Mucosa of gallbladder (tissue), 1 donor: ENCODE results near the gene PHOSPHO2. TPM values are rescaled to one million over a fixed set of nuclear protein-coding genes. Genes with fewer than 3 reads are reported as not detected.
A peak's percentile ranks its signal among the peaks of the same experiment; 100 is the strongest.

Experiments
- DNase-seq: peaks from one replicate; pipeline ENCODE4 v3.0.0-alpha.2; 2020; ENCODE audit warnings: low spot score
- total RNA-seq: library from RNA; stranded (reverse); gene quantifications from one replicate; pipeline ENCODE4 v1.2.1, GENCODE V29; 2021
- donor health status: DM: no; HTN: no; CAD: no.

The PHOSPHO2 gene, protein sequence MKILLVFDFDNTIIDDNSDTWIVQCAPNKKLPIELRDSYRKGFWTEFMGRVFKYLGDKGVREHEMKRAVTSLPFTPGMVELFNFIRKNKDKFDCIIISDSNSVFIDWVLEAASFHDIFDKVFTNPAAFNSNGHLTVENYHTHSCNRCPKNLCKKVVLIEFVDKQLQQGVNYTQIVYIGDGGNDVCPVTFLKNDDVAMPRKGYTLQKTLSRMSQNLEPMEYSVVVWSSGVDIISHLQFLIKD
- 9.6 TPM for total RNA-seq

DNA sequence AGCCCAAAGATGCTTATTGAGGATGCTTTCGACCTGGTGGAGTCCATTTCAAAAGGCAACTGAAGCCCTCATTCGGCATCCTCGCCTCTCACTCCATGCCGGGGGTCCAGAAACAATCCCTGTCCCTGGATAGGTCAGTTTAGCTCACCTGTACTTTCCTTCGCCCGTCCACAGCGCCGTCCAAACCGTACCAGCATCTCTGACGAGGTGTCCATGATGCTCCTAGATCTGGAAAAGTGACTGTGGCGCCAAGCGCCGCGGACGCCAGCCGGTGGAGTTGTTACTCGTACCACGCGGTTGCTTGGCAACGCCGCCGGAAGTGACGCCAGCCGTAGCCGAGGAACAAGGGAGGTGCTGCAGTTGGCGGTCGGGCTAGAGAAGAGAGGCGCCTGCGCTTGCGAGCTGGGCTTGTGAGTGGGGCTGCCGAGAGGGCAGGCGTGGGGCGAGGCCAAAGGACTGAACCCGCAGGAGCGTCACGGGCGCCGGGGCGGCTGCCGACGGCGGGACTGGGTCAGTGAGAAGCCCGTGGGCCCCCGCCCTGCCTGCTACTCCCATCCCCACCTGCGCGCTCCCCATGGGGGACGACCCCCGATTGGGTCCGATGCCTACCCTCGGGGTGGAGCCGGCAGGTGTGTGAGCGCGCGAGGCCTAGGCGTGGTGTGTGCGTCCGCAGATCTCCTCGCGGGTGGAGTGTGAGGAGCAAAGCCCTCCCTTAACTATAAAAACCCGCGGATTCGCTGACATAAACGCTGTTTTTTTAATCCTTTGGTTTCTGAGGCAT lies at the start of gene PHOSPHO2, which contains the start of gene CFAP210:
Gene PHOSPHO2, plus strand, starts transcription at position 357 of the 781 bp plus-strand sequence. CDS start 6,503 bp downstream, outside the sequence.
Gene CFAP210, minus strand, starts transcription at position 293 of the 781 bp plus-strand sequence. Its CDS starts 78 bp downstream, at position 215.
- DNase-seq: peak; percentile 99

DNA sequence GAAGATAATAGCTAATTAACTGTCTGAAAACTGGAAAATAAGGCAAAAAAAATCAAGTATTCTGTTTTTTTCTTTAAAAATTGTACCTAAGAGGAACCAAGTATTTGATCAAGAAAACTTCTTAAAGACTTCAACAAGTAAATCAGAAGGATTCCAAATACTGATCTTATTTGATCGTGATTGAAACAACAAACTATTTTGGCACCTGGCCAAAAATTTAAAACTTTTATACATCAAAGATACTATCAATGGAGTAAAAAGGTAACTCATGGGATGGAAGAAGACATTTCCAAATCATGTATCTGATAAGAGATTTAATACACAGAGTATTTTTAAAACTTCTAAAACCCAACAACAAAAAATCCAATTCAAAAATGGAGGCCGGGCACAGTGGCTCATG lies 46.8 kb upstream of the PHOSPHO2 start:
- DNase-seq: no peak

DNA sequence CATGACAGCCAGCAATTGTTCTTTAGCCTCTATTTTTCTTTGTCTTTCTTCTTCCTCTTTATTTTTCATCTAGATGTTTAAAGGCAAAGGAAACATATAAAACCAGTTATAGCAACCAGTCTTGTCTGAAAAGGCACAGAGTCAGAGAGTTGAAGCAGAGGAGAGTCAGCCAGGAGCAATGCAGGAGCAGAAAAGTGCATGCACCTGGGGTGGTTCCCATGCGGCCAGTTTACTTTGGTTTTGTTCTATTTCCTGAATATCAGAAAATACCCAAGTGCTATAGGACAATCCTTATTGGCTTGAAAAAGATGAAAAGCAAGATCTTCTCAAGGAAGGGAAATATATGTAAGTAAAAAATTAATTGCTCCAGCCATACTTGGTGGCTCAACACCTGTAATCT lies 45.0 kb upstream of the PHOSPHO2 start:
- DNase-seq: no peak

DNA sequence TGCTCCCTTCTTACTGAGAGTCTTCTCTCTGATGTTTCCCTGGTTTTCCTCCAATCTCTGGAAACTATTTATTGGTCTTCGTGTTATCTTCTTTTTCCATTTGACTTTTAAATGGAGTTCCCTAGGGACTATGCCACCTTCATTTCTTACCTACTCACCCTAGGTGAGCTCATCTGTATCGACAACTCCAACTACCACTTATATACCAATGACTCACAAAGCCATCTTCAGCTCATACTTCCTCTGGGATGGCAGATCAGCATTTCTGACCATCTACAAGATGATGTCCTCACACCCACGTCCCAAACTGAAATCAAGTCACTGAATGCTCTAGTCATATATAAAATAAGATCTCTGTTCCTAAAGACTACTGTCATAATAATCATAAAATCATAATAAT lies 40.6 kb upstream of the PHOSPHO2 start:
- no peak for DNase-seq

DNA sequence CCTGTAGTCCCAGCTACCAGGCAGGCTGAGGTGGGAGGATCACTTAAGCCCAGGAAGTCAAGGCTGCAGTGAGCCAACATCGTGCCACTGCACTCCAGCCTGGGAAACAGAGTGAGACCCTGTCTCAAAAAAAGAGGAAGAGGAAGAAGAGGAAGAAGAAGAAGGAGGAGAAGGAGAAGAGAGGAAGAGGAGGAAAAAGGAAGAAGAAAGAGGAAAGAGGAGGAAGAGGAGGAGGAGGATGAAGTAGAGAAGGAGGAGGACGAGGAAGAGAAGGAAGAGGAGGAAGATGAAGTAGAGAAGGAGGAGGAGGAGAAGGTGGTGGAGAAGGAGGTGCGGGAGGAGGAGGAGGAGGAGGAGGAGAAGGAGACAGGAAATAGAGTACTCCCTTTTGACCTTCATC lies 38.1 kb upstream of the PHOSPHO2 start:
- DNase-seq: no peak

DNA sequence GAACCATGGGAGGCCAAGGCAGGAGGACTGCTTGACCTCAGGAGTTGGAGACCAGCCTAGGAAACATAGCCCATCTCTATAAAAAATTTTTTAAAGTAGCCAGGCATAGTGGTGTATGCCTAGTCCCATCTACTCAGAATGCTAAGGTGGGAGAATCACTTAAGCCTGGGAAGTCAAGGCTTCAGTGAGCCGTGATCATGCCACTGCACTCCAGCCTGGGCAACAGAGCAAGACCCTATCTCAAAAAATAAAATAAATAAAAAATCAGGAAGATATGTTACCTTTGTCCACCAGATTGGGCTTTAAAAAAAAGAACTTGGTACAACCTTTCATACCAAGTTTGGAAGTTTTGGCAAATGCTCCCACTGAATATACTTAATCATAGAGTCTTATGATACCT lies 35.4 kb upstream of the PHOSPHO2 start:
- no peak for DNase-seq

DNA sequence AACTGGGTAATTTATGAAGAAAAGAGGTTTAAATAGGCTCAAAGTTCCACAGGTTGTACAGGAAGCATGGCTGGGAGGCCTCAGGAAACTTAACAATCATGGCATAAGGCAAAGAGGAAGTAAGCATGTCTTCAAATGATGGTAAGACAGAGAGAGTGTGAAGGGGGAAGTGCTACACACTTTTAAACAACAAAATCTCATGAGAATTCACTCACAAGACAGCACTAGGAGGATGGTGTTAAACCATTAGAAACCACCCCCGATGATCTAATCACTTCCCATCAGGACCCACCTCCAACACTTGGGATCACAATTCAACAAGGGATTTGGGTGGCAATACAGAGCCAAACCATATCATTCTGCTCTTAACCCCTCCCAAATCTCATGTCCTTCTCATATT lies 34.9 kb upstream of the PHOSPHO2 start:
- no peak for DNase-seq

DNA sequence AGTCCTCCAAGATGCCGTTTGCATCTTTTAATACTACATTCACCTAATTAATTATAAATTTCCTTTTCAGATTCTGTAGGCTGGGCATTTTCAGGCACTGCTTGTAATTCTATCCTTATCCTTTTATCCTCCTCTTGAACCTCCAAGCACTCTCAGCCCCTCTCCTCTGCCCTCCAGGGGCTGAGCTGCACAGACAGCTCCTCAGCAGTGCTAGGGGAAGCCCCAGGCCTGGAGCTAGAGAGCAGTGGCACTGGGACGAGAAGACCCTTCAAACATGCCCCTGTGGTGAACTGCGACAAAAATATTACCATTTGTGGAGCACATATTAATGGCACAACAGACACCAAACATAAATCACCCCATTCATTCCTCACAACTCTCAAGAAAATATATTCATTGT lies 33.0 kb upstream of the PHOSPHO2 start:
- no peak for DNase-seq

DNA sequence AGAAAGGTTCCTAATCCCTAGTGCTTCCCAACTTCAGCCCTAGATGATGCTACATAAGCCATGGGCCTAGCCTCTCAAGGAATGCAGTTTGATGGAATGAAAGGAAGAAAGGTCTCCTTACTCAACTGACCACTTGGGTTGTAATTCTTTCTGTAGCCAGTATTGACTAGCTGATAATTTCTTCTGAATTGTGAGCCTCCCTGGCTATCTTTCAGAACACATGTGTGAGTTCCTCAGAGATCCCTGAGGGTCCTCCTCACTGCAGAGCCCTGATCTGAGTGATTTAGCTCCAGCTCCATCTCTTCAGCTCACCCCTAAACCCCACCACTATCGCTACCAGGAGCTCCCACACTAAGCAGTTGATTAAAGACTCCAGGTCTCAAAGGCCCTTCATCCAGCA lies 31.5 kb upstream of the PHOSPHO2 start:
- DNase-seq: no peak

DNA sequence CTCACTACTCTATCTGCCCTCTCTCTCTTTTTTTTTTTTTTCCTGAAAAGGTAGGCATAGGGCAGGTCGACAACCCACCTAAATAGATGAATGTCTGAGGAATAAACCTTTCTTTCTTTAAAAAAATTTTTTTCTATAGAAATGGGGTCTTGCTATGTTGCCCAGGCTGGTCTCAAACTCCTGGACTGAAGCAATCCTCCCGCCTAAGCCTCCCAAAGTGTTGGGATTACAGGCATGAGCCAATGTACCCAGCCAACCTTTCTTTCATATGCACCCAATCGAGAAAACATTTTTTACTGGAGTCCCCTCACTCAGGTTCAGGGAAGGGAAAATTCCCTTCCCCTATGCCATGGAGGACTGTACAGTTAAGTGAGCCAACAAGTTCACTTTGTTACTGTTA lies 31.0 kb upstream of the PHOSPHO2 start:
- DNase-seq: no peak

DNA sequence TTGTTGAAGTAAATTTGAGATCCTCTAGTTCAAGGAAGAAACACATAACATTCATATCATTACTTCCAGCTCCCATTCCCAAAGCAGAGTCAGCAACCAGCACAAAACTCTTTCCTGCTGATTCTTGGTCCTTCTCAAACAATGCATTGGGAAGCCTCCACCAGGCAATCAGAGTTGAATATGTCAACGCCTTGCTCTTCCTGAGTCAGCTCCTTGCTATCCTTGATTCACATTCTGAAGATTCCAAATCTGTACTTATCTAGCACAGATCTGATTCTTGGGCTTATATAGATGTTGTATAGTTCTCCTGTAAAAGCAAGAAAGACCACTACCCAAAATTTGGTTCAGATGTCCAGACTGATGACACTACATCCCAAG lies 29.7 kb upstream of the PHOSPHO2 start:
- no peak for DNase-seq

DNA sequence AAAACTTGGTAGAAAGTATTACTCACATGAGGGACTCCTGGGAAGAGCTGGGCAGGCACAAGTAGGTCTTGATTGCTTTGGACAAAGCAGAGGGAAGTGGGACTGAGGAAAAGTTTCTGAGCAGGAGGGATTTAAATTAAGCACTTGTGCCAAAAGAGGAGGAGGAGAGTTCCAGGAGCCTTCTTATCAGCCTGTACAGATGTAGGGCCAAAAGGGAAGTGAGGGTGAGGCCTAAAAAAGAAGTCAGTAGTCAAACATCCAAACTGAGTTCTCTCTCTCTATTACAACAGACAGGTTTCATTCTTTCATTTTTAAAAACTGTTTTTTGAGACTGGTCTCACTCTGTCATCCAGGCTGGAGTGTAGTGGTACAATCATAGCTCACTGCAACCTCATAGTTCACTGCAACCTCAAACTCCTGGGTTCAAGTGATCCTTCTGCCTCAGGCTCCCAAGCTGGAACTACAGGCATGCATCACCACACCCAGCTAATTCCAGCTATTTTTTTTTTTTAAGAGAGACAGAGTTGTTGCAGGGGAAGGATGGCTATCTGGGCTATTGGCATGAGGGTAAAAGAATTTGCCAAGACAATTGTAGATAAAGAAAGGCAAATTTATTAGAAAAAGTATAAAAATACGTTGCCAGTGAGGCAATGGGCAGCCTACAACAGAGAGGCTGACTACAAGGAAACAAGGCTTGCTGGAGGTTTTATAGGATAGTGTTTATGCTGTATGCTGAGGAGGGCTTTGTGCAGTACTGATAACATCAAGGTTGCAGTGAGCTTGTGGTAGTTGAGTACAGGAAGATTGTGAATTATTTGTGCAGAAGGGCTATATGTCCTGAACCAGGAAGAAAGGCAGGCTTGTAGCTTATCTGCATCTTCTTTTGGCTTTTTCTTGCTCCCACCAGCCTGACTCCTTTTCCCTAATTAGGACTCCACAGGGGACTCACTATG lies 29.0 kb upstream of the PHOSPHO2 start:
- no peak for DNase-seq

DNA sequence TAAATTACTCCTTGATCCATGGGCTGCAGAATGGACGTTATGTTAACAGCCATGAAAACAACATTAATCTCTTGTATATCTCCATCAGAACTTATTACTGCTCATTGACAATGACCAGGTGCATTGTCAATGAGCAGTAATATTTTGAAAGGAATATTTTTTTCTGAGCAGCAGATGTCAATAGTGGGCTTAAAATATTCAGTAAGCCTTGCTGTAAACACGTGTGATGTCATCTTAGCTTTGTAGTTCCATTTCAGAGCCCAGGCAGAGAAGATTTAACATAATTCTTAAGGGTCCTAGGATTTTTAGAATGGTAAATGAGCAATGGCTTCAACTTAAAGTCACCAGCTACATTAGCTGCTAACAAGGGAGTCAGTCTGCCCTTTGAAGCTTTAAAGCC lies 26.7 kb upstream of the PHOSPHO2 start:
- no peak for DNase-seq

DNA sequence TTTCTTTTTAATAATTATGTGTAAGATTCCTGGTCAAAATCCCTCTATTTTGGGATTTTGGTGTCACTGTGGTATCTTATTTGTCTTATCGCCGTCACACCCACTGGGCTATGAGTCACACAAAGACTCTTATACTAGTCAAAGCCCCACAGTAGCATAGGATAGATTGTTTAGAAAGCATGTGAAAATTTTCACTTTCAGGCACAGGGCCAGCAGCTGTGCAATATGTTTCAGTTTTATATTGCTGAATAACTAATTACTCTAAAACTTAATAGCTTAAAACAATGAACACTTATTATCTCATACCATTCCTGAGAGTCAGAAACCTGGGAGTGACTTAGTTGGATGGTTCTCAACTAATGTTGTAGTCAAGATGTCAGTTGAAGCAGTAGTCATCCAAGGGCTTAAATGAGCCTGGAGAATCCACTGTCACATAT lies 24.0 kb upstream of the PHOSPHO2 start:
- no peak for DNase-seq

DNA sequence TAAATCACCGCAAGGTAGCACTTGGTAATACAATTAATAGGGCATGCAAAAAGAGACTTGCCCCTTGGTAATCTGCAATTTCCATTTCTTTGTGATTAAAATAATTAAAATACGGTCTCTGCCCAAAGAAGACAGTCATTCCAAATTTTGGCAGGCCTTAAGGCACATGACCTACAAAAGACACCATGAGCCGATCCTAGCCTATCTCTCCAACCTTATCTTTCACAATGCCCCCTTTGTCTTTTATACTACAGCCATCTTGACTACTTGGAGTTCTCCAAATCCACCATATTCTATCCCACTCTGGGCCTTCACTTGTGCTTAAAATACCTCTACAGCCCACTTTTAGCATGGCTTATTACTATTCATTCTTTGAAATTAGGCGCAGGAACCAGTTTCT lies 23.3 kb upstream of the PHOSPHO2 start:
- no peak for DNase-seq

DNA sequence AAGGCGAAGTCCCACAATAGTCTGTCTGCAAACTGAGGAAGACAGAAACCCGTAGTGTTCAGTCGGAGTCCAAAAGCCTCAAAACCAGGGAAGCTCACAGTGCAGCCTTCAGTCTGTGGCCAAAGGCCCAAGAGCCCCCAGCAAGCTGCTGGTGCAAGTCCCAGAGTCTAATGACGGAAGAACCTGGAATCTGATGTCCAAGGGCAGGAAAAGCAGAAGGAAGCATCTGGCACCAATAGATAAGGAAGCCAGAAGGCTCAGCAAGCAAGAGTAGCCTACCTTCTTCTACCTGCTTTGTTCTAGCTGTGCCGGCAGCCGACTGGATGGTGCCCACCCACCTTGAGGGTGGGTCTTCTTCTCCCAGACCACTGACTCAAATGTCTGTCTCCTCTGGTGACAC lies 21.9 kb upstream of the PHOSPHO2 start:
- DNase-seq: no peak

DNA sequence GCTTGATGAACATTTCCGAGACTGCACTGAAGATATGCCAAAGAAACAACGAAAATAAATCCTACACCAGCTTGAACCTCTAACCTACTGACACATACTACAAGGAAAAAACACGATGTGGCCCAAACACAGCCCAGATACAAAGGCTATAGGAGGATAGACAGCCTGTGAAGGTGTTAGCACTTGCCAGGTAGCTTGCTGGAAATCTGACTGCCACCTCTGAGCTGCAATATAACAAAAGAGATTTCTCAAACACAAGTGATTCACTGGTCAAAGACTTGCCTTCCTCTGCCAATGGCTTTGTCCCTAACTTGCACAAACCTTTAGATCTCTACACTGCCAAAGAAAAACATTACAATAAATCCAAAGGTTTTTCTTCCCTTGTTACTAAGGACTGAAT lies 21.2 kb upstream of the PHOSPHO2 start:
- DNase-seq: no peak

DNA sequence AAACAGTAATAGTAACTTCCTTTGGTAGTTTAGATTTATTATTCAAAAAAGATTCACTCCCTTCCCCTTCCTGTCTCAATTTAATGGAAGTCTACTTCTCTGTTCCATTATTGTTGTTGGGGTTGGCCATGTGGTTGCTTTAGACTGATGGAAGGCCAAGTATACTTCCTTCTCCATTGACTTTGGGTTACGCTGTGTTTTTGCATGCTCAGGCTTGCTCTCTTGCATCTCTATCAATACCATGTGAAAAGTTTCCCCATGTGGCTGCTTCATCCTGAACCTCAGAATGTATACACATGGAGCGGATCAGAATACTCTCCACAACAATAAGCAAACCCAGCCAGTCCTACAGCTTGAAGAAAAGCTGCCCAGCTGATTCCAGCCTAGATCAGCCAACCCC lies 20.3 kb upstream of the PHOSPHO2 start:
- DNase-seq: no peak

DNA sequence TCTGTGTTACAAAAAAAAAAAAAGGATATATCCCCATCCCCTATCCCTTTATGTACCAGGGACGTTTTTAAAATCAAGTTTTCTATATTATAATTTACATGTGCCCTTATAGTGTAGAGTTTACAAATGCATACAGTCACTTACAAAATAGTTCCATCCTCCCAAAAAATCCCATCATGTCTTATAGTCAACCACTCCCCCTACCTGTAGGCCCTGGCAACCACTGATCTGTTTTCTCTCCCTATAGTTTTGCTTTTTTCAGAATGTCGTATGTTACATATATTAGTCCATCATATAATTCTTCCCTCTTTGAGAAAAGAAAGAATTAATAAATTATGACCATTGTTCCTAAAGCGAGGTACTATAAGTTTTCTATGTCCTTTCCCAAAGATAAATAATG lies 17.9 kb upstream of the PHOSPHO2 start:
- DNase-seq: no peak

DNA sequence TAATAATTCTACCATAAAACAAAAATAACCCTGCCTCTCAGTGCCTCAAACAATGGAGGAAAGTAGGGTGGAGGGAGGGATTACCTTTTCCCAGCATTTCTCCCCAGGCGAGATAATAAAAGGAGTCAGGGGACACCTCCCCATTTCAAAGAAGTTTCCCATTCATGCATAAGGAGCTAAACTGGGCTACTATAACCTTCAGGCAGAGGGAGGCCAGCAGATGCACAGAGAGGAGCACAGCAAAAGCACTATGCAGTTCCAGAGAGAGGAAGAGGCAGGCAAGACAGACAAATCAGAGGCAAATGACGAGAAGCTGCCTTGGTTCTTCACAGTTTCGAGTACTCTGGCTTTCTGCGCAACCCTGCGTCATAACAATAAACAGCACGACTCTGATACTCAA lies 17.4 kb upstream of the PHOSPHO2 start:
- DNase-seq: no peak

DNA sequence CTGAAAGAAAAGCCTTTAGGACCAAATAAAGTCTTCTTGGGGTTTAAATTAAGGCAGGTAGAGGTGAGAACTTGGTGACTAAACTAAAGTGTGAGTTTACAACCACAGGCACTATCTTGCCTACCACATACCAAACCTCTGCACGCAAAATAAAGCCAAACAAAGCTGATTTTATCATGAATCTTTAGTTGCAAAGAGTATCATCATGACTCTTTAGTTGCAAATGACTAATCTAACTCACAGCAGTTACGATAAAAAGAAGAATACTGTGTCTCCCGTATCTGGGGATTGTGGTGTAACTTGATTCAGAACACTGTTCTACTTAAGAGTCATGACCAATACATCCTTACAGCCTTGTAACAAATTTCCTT lies 11.2 kb upstream of the PHOSPHO2 start:
- DNase-seq: no peak

DNA sequence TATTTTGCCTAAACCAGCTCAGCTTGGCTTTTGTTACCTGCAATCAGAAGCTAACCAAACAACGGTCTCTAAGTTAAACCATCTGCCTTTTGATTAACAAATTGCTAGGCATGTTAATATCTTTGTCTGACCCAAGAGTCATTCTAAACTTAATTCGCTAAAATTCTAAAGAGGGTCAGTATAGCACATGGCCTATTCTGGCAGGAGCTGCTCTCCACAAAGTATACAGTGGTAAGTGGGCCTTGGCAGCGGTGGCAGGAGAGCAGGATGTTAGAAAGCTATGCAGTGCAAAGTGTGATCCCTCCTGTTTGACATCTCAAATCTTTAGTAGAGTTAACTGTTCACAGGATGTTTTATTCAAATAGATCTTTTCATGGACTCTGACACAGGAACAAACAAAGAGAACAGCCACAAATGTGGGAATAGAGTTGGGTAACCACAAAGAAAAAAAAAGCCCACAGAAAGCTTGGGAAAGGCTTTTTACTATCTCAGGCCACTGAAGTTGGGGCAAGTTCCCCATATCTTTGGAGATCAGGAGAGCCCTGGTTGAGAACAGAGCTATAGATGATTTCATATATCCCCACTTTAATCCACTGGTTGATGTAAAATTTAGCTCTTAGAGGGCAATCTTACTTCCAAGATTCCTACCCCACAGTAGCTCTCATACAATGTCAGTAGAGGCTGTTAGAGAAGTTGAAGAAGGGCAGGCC lies 10.7 kb upstream of the PHOSPHO2 start:
- DNase-seq: no peak
